Measurements from ENCODE around the gene PLA2G4C. TPM values are rescaled to one million over a fixed set of nuclear protein-coding genes. Genes with fewer than 3 reads are reported as not detected.
"Not testable (repeated sequence)": the region's sequence is repeated elsewhere in the genome, so short reads cannot be mapped to it uniquely, and the experiment has no call there.

The PLA2G4C gene
- total and polyA plus RNA-seq, 2 experiments from 2014 or later: 2.9 to 3.4 TPM

DNA sequence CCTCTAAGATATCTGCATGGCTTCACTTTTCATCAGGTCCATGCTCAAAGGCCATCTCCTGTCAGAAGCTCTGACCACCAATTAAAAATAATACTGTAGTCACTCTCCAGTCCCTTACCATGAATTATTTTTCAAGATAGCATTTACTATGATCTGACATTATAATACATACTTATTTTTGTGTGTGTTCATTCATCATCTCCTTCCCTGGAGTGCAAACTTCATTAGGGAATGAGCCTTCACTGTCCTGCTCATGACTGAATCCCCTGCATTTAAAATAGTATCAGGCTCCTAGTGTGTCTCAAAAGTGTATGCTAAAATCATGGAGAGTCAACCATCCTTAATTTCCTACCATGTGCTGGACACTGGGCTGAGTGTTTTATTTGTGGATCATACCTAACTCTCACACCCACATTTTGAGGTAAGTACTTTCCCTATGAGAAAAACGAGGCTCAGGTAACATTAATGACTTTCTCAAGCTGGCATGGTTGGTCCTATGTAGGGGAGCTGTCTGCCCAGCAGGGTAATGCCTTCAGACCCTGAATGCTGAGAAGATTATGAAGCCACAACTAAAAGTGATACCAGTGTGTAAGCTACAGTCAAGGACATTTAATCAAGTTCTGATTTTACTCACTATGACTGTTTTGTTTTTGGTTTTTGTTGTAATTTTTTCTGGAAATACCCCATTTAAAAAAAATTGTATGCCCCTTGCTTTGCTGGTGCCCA is 16.3 kb downstream of the PLA2G4C start (continued):
- TF ChIP-seq, protein P1, sequence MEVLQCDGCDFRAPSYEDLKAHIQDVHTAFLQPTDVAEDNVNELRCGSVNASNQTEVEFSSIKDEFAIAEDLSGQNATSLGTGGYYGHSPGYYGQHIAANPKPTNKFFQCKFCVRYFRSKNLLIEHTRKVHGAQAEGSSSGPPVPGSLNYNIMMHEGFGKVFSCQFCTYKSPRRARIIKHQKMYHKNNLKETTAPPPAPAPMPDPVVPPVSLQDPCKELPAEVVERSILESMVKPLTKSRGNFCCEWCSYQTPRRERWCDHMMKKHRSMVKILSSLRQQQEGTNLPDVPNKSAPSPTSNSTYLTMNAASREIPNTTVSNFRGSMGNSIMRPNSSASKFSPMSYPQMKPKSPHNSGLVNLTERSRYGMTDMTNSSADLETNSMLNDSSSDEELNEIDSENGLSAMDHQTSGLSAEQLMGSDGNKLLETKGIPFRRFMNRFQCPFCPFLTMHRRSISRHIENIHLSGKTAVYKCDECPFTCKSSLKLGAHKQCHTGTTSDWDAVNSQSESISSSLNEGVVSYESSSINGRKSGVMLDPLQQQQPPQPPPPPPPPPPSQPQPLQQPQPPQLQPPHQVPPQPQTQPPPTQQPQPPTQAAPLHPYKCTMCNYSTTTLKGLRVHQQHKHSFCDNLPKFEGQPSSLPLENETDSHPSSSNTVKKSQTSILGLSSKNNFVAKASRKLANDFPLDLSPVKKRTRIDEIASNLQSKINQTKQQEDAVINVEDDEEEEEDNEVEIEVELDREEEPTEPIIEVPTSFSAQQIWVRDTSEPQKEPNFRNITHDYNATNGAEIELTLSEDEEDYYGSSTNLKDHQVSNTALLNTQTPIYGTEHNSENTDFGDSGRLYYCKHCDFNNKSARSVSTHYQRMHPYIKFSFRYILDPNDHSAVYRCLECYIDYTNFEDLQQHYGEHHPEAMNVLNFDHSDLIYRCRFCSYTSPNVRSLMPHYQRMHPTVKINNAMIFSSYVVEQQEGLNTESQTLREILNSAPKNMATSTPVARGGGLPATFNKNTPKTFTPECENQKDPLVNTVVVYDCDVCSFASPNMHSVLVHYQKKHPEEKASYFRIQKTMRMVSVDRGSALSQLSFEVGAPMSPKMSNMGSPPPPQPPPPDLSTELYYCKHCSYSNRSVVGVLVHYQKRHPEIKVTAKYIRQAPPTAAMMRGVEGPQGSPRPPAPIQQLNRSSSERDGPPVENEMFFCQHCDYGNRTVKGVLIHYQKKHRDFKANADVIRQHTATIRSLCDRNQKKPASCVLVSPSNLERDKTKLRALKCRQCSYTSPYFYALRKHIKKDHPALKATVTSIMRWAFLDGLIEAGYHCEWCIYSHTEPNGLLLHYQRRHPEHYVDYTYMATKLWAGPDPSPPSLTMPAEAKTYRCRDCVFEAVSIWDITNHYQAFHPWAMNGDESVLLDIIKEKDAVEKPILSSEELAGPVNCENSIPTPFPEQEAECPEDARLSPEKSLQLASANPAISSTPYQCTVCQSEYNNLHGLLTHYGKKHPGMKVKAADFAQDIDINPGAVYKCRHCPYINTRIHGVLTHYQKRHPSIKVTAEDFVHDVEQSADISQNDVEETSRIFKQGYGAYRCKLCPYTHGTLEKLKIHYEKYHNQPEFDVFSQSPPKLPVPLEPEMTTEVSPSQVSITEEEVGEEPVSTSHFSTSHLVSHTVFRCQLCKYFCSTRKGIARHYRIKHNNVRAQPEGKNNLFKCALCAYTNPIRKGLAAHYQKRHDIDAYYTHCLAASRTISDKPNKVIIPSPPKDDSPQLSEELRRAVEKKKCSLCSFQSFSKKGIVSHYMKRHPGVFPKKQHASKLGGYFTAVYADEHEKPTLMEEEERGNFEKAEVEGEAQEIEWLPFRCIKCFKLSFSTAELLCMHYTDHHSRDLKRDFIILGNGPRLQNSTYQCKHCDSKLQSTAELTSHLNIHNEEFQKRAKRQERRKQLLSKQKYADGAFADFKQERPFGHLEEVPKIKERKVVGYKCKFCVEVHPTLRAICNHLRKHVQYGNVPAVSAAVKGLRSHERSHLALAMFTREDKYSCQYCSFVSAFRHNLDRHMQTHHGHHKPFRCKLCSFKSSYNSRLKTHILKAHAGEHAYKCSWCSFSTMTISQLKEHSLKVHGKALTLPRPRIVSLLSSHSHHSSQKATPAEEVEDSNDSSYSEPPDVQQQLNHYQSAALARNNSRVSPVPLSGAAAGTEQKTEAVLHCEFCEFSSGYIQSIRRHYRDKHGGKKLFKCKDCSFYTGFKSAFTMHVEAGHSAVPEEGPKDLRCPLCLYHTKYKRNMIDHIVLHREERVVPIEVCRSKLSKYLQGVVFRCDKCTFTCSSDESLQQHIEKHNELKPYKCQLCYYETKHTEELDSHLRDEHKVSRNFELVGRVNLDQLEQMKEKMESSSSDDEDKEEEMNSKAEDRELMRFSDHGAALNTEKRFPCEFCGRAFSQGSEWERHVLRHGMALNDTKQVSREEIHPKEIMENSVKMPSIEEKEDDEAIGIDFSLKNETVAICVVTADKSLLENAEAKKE (CRISPR knock-in tag; IDR thresholded peaks at IDR 0.05): no peak
- TF ChIP-seq CREB1 (CRISPR knock-in tag; IDR thresholded peaks at IDR 0.05; ENCODE audit: low read depth) (no peak), EZH2phosphoT487 (IDR thresholded peaks at IDR 0.05; ENCODE audit: unreplicated experiment) (no peak)

DNA sequence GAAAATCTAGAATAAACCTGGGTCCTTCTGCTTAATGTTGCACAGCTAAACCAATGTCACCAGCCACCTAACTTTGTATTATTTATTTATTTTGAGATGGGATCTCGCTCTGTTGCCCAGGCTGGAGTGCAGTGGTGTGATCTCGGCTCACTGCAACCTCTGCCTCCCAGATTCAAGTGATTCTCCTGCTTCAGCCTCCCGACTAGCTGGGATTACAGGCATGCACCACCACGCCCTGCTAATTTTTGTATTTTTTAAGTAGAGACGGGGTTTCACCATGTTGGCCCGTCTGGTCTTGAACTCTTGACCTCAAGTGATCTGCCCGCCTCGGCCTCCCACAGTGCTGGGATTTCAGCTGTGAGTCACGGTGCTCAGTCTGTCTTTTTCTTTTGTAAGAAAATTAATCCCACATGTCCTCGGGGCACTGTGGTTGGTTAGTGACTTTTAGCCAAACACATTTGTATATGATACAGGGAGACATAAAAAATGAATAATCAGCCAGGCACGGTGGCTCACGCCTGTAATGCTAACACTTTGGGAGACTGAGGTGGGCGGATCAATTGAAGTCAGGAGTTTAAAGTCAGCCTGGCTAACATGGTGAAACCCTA is 19.4 kb downstream of the PLA2G4C start:
- not testable (repeated sequence) for H3K27ac Mint-ChIP-seq; H3K27me3 Mint-ChIP-seq (ENCODE audit: insufficient read depth, low read depth, poor library complexity); H3K79me2 ChIP-seq (replicated peaks; ENCODE audit: insufficient read depth); H2AFZ ChIP-seq; H3K4me3 Mint-ChIP-seq; H3K36me3 Mint-ChIP-seq (ENCODE audit: low read depth); ATAC-seq; H3F3A ChIP-seq (replicated peaks; ENCODE audit: low read depth); H3K4me1 Mint-ChIP-seq; DNase-seq (ENCODE audit: low spot score); H3K27me3 ChIP-seq (ENCODE audit: insufficient read depth); H3K4me1 ChIP-seq (ENCODE audit: insufficient read depth); H3K36me3 ChIP-seq (ENCODE audit: insufficient read depth); H4K20me1 ChIP-seq (replicated peaks; ENCODE audit: insufficient read depth); H3K4me3 ChIP-seq; H3K9me2 ChIP-seq (ENCODE audit: insufficient read depth); H3K27ac ChIP-seq (ENCODE audit: low read depth); H3K4me2 ChIP-seq
- peaks cover 15% of the 10 kb centered on the region; the same call in 2 of the 3 replicates for H3K9me3 Mint-ChIP-seq

Data from GM23338 (cell line).